HepG2 (cell line): ENCODE results near the gene ZBTB7B. TPM values are rescaled to one million over a fixed set of nuclear protein-coding genes. Genes with fewer than 3 reads are reported as not detected.

Experiments
- ETV5 ChIP-seq: IDR thresholded peaks from 2 replicates; pipeline ENCODE4 v1.6.1; 2018; ENCODE audit warnings: missing biosample characterization, missing genetic modification reagents, inconsistent platforms, borderline replicate concordance
- MEF2D ChIP-seq: sonication (generic); formaldehyde crosslinking; IDR thresholded peaks from 2 replicates; pipeline ENCODE4 v1.5.1; 2020; ENCODE audit warnings: mild to moderate bottlenecking, missing genetic modification reagents
- SIN3B ChIP-seq: fragments of 150-350 bp; IDR thresholded peaks from 2 replicates; pipeline ENCODE4 v1.6.1; 2014; ENCODE audit warnings: low read length
- SMAD3 ChIP-seq: sonication (generic); formaldehyde crosslinking; IDR thresholded peaks from 2 replicates; pipeline ENCODE4 v1.4.0; 2020; ENCODE audit warnings: missing genetic modification reagents
- SRY ChIP-seq: sonication (generic); formaldehyde crosslinking; IDR thresholded peaks from 2 replicates; pipeline ENCODE4 v1.8.0; 2022; ENCODE audit warnings: mild to moderate bottlenecking, missing genetic modification reagents
- ZC3H4 ChIP-seq: sonication (generic); formaldehyde crosslinking; IDR thresholded peaks from 2 replicates; pipeline ENCODE4 v1.4.0; 2020; ENCODE audit warnings: missing genetic modification reagents, borderline replicate concordance
- ZNF124 ChIP-seq: sonication (generic); formaldehyde crosslinking; IDR thresholded peaks from 2 replicates; pipeline ENCODE4 v1.4.0; 2020; ENCODE audit warnings: missing genetic modification reagents
- ZNF7 ChIP-seq: IDR thresholded peaks from 2 replicates; pipeline ENCODE4 v1.6.1; 2016; ENCODE audit warnings: missing biosample characterization, missing genetic modification reagents
- ZNF703 ChIP-seq: sonication (generic); formaldehyde crosslinking; IDR thresholded peaks from 2 replicates; pipeline ENCODE4 v1.5.1; 2020; ENCODE audit warnings: missing genetic modification reagents, mild to moderate bottlenecking, moderate library complexity, borderline replicate concordance
- ZNF713 ChIP-seq: sonication (generic); formaldehyde crosslinking; IDR thresholded peaks from 2 replicates; pipeline ENCODE4 v1.4.0; 2020; ENCODE audit warnings: mild to moderate bottlenecking, missing genetic modification reagents
- ZNF766 ChIP-seq: sonication (generic); formaldehyde crosslinking; IDR thresholded peaks from 2 replicates; pipeline ENCODE4 v1.5.0; 2020; ENCODE audit warnings: missing genetic modification reagents, borderline replicate concordance
- ZNF776 ChIP-seq: sonication (generic); formaldehyde crosslinking; IDR thresholded peaks from 2 replicates; pipeline ENCODE4 v1.4.0; 2020; ENCODE audit warnings: mild to moderate bottlenecking, missing genetic modification reagents
- ZNF788 ChIP-seq: sonication (generic); formaldehyde crosslinking; IDR thresholded peaks from 2 replicates; pipeline ENCODE4 v1.5.0; 2020; ENCODE audit warnings: mild to moderate bottlenecking, missing genetic modification reagents, borderline replicate concordance
- ZSCAN20 ChIP-seq: sonication (generic); formaldehyde crosslinking; IDR thresholded peaks from 2 replicates; pipeline ENCODE4 v1.4.0; 2020; ENCODE audit warnings: missing genetic modification reagents, mild to moderate bottlenecking, borderline replicate concordance
- ZSCAN25 ChIP-seq: sonication (generic); formaldehyde crosslinking; IDR thresholded peaks from 2 replicates; pipeline ENCODE4 v1.8.0; 2022; ENCODE audit warnings: mild to moderate bottlenecking, missing genetic modification reagents
- polyA plus RNA-seq, 8 experiments: library from polyadenylated mRNA; depleted of rRNA in 3 of 8; stranded (reverse) in 7 of 8; unstranded in 1 of 8; fragments of >200 nt; fragmentation: Illumina TruSeq in 4 of 8; extraction: Trizol in 4 of 8; gene quantifications; 2 replicates each; pipeline versions ENCODE4 v1.2.1 to v1.2.3, GENCODE V29; 2011 to 2016; ENCODE audit warnings: low read depth in 4 of 8, missing spikeins in 1 of 8, mixed read lengths in 1 of 8; ENCODE audit not compliant: insufficient read depth in 1 of 8
- total RNA-seq, 5 experiments: library from RNA; depleted of rRNA; stranded (reverse); fragments of >200 nt; fragmentation: Illumina TruSeq; extraction: Trizol; gene quantifications; 2 replicates each; pipeline ENCODE4 v1.2.3, GENCODE V29; 2016; ENCODE audit warnings: low read depth in 1 of 5
- TF ChIP-seq, protein P1 (sequence below): sonication (generic); formaldehyde crosslinking; IDR thresholded peaks from 2 replicates; pipeline ENCODE4 v1.8.1; 2023; ENCODE audit warnings: missing genetic modification reagents, inconsistent platforms, borderline replicate concordance
- TF ChIP-seq, protein P2 (sequence below): sonication (generic); formaldehyde crosslinking; IDR thresholded peaks from 2 replicates; pipeline ENCODE4 v1.4.0; 2020; ENCODE audit warnings: missing genetic modification reagents
- TF ChIP-seq, protein P3 (sequence below): IDR thresholded peaks from 2 replicates; pipeline ENCODE4 v1.6.1; 2016; ENCODE audit warnings: mild to moderate bottlenecking
- TF ChIP-seq, protein P4 (sequence below): sonication (generic); formaldehyde crosslinking; conservative IDR thresholded peaks from 2 replicates; pipeline ENCODE4 v1.8.0; 2022; ENCODE audit warnings: low read depth, missing genetic modification reagents
- TF ChIP-seq, protein P5 (sequence below): sonication (generic); formaldehyde crosslinking; conservative IDR thresholded peaks from 2 replicates; pipeline ENCODE4 v1.4.0; 2020; ENCODE audit warnings: missing genetic modification reagents
- TF ChIP-seq, protein P6 (sequence below): sonication (generic); formaldehyde crosslinking; conservative IDR thresholded peaks from 2 replicates; pipeline ENCODE4 v1.5.0; 2020; ENCODE audit warnings: missing genetic modification reagents
- TF ChIP-seq, protein P7 (sequence below): sonication (generic); formaldehyde crosslinking; IDR thresholded peaks from 2 replicates; pipeline ENCODE4 v1.4.0; 2020; ENCODE audit warnings: mild to moderate bottlenecking, missing genetic modification reagents

ZBTB7B gene
- total and polyA plus RNA-seq, 2 of the 13 experiments (the other 11 are each of a cell fraction or from before 2014, with no cell fraction given) = 15.5 to 17.5 TPM

DNA sequence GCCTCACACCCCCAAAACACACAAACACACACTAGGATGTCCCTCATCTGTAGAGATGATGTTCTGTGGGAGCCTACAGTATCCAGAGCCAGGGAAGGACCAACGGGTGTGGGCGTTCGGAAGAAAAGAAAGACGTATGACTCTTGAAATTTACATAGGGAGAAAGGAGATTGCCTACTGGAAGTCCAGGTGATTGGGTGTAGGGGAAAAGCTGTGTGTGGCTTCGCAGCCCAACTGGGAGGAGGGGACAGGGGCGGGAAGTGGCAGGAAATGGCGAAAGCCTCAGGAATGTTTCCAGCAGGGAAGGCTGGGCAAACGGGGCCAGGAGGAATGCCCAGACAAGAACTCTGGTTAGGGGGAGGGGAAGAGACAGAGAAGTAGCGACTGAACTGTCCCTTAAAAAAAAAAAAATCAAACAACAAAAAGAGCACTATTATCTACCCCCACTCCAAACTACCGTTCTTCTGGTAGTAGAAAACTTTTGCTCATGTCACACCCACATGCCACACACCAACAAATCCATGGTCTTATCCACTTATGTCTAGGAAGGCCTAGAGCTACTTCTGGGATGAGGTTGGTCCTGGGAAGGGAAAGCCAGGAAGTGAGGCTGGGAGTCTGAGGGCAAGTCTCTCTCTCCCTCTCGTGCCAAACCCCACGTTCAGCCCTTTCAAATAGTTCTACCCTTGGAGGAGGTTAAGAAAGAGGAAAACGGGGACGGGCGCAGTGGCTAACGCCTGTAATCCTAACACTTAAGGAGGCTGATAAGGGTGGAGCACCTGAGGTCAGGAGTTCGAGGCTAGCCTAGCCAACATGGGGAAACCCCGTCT is 29.9 kb upstream of the ZBTB7B start (continued):
- TF ChIP-seq, protein P1, sequence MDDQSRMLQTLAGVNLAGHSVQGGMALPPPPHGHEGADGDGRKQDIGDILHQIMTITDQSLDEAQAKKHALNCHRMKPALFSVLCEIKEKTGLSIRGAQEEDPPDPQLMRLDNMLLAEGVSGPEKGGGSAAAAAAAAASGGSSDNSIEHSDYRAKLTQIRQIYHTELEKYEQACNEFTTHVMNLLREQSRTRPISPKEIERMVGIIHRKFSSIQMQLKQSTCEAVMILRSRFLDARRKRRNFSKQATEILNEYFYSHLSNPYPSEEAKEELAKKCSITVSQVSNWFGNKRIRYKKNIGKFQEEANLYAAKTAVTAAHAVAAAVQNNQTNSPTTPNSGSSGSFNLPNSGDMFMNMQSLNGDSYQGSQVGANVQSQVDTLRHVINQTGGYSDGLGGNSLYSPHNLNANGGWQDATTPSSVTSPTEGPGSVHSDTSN (CRISPR knock-in tag) = no peak
- TF ChIP-seq ZNF124 (CRISPR knock-in tag) (no peak), SRY (CRISPR knock-in tag) (no peak), ZNF7 (CRISPR knock-in tag) (no peak), SIN3B (no peak), ZNF788 (peak; percentile 50; the same call in 1 of the 2 replicates), ZSCAN25 (CRISPR knock-in tag) (no peak), ZNF766 (0 out of 2 replicates have a peak, but pooled peaks have one; percentile 34), SMAD3 (CRISPR knock-in tag) (peak; percentile 23; the same call in 1 of the 2 replicates), ZSCAN20 (CRISPR knock-in tag) (no peak), ETV5 (CRISPR knock-in tag) (peak; percentile 94), ZC3H4 (CRISPR knock-in tag) (peak; percentile 40; the same call in 1 of the 2 replicates), ZNF703 (no peak), MEF2D (CRISPR knock-in tag) (peak; percentile 52; the same call in 1 of the 2 replicates), ZNF713 (CRISPR knock-in tag) (no peak), ZNF776 (CRISPR knock-in tag) (no peak)
- TF ChIP-seq, protein P2, sequence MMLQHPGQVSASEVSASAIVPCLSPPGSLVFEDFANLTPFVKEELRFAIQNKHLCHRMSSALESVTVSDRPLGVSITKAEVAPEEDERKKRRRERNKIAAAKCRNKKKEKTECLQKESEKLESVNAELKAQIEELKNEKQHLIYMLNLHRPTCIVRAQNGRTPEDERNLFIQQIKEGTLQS (CRISPR knock-in tag) = no peak
- TF ChIP-seq, protein P3, sequence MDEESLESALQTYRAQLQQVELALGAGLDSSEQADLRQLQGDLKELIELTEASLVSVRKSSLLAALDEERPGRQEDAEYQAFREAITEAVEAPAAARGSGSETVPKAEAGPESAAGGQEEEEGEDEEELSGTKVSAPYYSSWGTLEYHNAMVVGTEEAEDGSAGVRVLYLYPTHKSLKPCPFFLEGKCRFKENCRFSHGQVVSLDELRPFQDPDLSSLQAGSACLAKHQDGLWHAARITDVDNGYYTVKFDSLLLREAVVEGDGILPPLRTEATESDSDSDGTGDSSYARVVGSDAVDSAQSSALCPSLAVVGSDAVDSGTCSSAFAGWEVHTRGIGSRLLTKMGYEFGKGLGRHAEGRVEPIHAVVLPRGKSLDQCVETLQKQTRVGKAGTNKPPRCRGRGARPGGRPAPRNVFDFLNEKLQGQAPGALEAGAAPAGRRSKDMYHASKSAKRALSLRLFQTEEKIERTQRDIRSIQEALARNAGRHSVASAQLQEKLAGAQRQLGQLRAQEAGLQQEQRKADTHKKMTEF = peak; percentile 81
- TF ChIP-seq, protein P4, sequence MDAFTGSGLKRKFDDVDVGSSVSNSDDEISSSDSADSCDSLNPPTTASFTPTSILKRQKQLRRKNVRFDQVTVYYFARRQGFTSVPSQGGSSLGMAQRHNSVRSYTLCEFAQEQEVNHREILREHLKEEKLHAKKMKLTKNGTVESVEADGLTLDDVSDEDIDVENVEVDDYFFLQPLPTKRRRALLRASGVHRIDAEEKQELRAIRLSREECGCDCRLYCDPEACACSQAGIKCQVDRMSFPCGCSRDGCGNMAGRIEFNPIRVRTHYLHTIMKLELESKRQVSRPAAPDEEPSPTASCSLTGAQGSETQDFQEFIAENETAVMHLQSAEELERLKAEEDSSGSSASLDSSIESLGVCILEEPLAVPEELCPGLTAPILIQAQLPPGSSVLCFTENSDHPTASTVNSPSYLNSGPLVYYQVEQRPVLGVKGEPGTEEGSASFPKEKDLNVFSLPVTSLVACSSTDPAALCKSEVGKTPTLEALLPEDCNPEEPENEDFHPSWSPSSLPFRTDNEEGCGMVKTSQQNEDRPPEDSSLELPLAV = no peak
- TF ChIP-seq, protein P5, sequence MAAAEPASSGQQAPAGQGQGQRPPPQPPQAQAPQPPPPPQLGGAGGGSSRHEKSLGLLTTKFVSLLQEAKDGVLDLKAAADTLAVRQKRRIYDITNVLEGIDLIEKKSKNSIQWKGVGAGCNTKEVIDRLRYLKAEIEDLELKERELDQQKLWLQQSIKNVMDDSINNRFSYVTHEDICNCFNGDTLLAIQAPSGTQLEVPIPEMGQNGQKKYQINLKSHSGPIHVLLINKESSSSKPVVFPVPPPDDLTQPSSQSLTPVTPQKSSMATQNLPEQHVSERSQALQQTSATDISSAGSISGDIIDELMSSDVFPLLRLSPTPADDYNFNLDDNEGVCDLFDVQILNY (CRISPR knock-in tag) = no peak
- TF ChIP-seq, protein P6, sequence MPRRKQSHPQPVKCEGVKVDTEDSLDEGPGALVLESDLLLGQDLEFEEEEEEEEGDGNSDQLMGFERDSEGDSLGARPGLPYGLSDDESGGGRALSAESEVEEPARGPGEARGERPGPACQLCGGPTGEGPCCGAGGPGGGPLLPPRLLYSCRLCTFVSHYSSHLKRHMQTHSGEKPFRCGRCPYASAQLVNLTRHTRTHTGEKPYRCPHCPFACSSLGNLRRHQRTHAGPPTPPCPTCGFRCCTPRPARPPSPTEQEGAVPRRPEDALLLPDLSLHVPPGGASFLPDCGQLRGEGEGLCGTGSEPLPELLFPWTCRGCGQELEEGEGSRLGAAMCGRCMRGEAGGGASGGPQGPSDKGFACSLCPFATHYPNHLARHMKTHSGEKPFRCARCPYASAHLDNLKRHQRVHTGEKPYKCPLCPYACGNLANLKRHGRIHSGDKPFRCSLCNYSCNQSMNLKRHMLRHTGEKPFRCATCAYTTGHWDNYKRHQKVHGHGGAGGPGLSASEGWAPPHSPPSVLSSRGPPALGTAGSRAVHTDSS = no peak
- TF ChIP-seq, protein P7, sequence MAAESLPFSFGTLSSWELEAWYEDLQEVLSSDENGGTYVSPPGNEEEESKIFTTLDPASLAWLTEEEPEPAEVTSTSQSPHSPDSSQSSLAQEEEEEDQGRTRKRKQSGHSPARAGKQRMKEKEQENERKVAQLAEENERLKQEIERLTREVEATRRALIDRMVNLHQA (CRISPR knock-in tag) = no peak
